Measurements from ENCODE around the gene AKAP7. TPM values are rescaled to one million over a fixed set of nuclear protein-coding genes. Genes with fewer than 3 reads are reported as not detected.

The AKAP7 gene
- total RNA-seq, 1 donor from 2014 or later: 1.3 TPM

- FAIRE-seq: no peak
- no peaks in the 10 kb centered on the region for H3K27me3 ChIP-seq (ENCODE audit: control insufficient read depth, insufficient read depth, low read length)
- H3K4me3 ChIP-seq (ENCODE audit: low read depth, low read length): no peak overlapping the region
- TF ChIP-seq CTCF (IDR thresholded peaks at IDR 0.05; ENCODE audit: insufficient read depth, low read length, severe bottlenecking): no peak
- no peak for DNase-seq (ENCODE audit: low read depth)
- H3K36me3 ChIP-seq (ENCODE audit: control insufficient read depth, insufficient read depth, low read length): no peaks in the 10 kb centered on the region
These were observed 78.3 kb downstream of the AKAP7 start for GRCh38 chr6:131213501-131213990.

DNA sequence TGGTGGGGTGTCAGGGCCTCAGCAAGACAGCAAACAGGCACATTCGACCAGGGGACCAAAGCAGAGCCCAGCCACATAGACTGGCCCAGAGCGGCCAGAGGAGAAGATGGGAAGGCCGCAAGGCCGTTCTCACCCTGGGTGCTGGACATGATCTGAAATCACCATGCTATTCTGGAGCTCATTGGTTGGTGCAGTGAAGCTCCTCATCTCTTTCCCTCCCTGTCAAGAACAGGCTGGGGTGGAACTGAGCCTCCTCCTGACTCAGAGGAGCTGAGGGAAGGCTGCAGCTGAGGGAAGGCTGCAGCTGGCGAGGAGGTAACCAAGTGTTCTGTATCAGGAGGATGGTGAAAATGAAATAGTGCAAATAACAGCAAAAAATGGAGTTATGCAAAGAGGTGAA, 80.0 kb downstream of the AKAP7 start:
- FAIRE-seq: no peak
- no peak for TF ChIP-seq CTCF (IDR thresholded peaks at IDR 0.05; ENCODE audit: insufficient read depth, low read length, severe bottlenecking)
- Histone ChIP-seq H3K36me3 (ENCODE audit: control insufficient read depth, insufficient read depth, low read length) (no peaks in the 10 kb centered on the region), H3K4me3 (ENCODE audit: low read depth, low read length) (no peak overlapping the region), H3K27me3 (ENCODE audit: control insufficient read depth, insufficient read depth, low read length) (no peaks in the 10 kb centered on the region)
- DNase-seq (ENCODE audit: low read depth): no peak

- no peak overlapping the region for H3K4me3 ChIP-seq (ENCODE audit: low read depth, low read length)
- H3K36me3 ChIP-seq (ENCODE audit: control insufficient read depth, insufficient read depth, low read length): no peaks in the 10 kb centered on the region
- DNase-seq (ENCODE audit: low read depth): no peak
- no peaks in the 10 kb centered on the region for H3K27me3 ChIP-seq (ENCODE audit: control insufficient read depth, insufficient read depth, low read length)
- FAIRE-seq: no peak
- no peak for TF ChIP-seq CTCF (IDR thresholded peaks at IDR 0.05; ENCODE audit: insufficient read depth, low read length, severe bottlenecking)
These were observed 81.0 kb downstream of the AKAP7 start for GRCh38 chr6:131216246-131216645.

- H3K27me3 ChIP-seq (ENCODE audit: control insufficient read depth, insufficient read depth, low read length): no peaks in the 10 kb centered on the region
- H3K4me3 ChIP-seq (ENCODE audit: low read depth, low read length): no peak overlapping the region
- FAIRE-seq (no peak), DNase-seq (ENCODE audit: low read depth) (no peak)
- no peaks in the 10 kb centered on the region for H3K36me3 ChIP-seq (ENCODE audit: control insufficient read depth, insufficient read depth, low read length)
- no peak for TF ChIP-seq CTCF (IDR thresholded peaks at IDR 0.05; ENCODE audit: insufficient read depth, low read length, severe bottlenecking)
These were observed 87.5 kb downstream of the AKAP7 start for GRCh38 chr6:131222773-131223172.

DNA sequence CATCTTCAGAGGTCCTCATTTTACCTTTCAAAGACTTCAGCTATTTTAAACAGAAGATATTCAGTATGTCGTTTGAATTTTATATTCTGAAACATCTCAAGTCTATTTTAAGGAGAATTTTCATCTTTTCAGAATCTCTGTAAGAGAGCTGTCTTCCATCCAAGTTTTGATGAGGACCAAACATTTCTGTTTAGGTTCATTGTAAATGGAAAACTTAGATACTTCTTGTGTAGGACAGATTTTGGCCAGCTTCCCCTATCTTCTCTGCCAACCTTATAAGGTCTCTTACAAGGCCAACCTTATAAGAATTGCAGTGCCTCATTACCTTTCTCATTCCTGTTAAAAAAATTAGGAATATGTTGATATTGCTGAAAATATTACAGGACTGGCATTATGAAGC, 88.1 kb downstream of the AKAP7 start:
- Histone ChIP-seq H3K36me3 (ENCODE audit: control insufficient read depth, insufficient read depth, low read length) (no peaks in the 10 kb centered on the region), H3K4me3 (ENCODE audit: low read depth, low read length) (no peak overlapping the region), H3K27me3 (ENCODE audit: control insufficient read depth, insufficient read depth, low read length) (no peaks in the 10 kb centered on the region)
- TF ChIP-seq CTCF (IDR thresholded peaks at IDR 0.05; ENCODE audit: insufficient read depth, low read length, severe bottlenecking): no peak
- FAIRE-seq: no peak
- DNase-seq (ENCODE audit: low read depth): no peak

- TF ChIP-seq CTCF (IDR thresholded peaks at IDR 0.05; ENCODE audit: insufficient read depth, low read length, severe bottlenecking): no peak
- no peak overlapping the region for H3K4me3 ChIP-seq (ENCODE audit: low read depth, low read length)
- DNase-seq (ENCODE audit: low read depth): no peak
- FAIRE-seq: no peak
- no peaks in the 10 kb centered on the region for H3K27me3 ChIP-seq (ENCODE audit: control insufficient read depth, insufficient read depth, low read length)
- H3K36me3 ChIP-seq (ENCODE audit: control insufficient read depth, insufficient read depth, low read length): no peaks in the 10 kb centered on the region
These were observed 89.9 kb downstream of the AKAP7 start for GRCh38 chr6:131225127-131225526.

Data from bronchial epithelial cell (primary cell).